SKM-1 treated with dmso at 0.1 percent for 144 hours (cell line): ENCODE measurements around the gene PTPRR.

Source experiments
- DNase-seq: peaks from one replicate; lab custom pipeline; 2025; ENCODE audit not compliant: unreplicated experiment; lab: John Stamatoyannopoulos, UW

PTPRR gene

GRCh38 chr12:70648831-70649230 is 271.7 kb downstream of the PTPRR start:
- DNase-seq: no peak

GRCh38 chr12:70648191-70648590 is 272.3 kb downstream of the PTPRR start:
- DNase-seq: no peak

- DNase-seq: no peak
These were observed 273.7 kb downstream of the PTPRR start for GRCh38 chr12:70646850-70647249.

- DNase-seq: no peak
These were observed 274.8 kb downstream of the PTPRR start for GRCh38 chr12:70645494-70646317.

- no peak for DNase-seq
These were observed 275.7 kb downstream of the PTPRR start for GRCh38 chr12:70644861-70645260.

- no peak for DNase-seq
These were observed 276.6 kb downstream of the PTPRR start for GRCh38 chr12:70643939-70644338.

- DNase-seq: no peak
These were observed 278.8 kb downstream of the PTPRR start for GRCh38 chr12:70641691-70642090.

GRCh38 chr12:70640901-70641300 is 279.6 kb downstream of the PTPRR start:
- DNase-seq: no peak

GRCh38 chr12:70639535-70639934 is 281.0 kb downstream of the PTPRR start:
- no peak for DNase-seq

GRCh38 chr12:70638639-70639360 is 281.7 kb downstream of the PTPRR start:
- DNase-seq: no peak

GRCh38 chr12:70637303-70638085 is 283.0 kb downstream of the PTPRR start, which contains the start of gene PTPRB:
TSS of gene PTPRB (minus strand) at chr12:70637429. CDS start at chr12:70637395, 34 bp downstream.
- DNase-seq: no peak

GRCh38 chr12:70635755-70636154 is 284.8 kb downstream of the PTPRR start:
- DNase-seq: no peak

GRCh38 chr12:70628701-70629480 is 291.6 kb downstream of the PTPRR start:
- DNase-seq: no peak

- no peak for DNase-seq
These were observed 292.9 kb downstream of the PTPRR start for GRCh38 chr12:70627677-70628076.

- DNase-seq: no peak
These were observed 294.4 kb downstream of the PTPRR start for GRCh38 chr12:70626180-70626579.

GRCh38 chr12:70619471-70620152 is 300.9 kb downstream of the PTPRR start:
- no peak for DNase-seq

GRCh38 chr12:70618371-70618770 is 302.2 kb downstream of the PTPRR start:
- no peak for DNase-seq

- DNase-seq: no peak
These were observed 303.1 kb downstream of the PTPRR start for GRCh38 chr12:70617450-70617849.

- no peak for DNase-seq
These were observed 305.2 kb downstream of the PTPRR start for GRCh38 chr12:70615174-70615866.
